Mucosa of rectum (tissue), 2 donors: ENCODE results near the gene LMAN1L.
A peak's percentile ranks its signal among the peaks of the same experiment; 100 is the strongest.
"Not testable (repeated sequence)": the region's sequence is repeated elsewhere in the genome, so short reads cannot be mapped to it uniquely, and the experiment has no call there.

Experiments
- H3K27ac ChIP-seq, 2 donors: one replicate each; pipeline ENCODE4 v1.7.0; 2013; ENCODE audit warnings: inconsistent platforms in 2 of 2, low read depth in 2 of 2, low read length in 2 of 2
- H3K27me3 ChIP-seq, 2 donors: one replicate each; pipeline ENCODE4 v1.7.0; 2013; ENCODE audit warnings: low read length in 2 of 2; ENCODE audit not compliant: control insufficient read depth in 2 of 2, insufficient read depth in 2 of 2
- H3K36me3 ChIP-seq, 2 donors: one replicate each; pipeline ENCODE4 v1.7.0; 2013; ENCODE audit warnings: low read length in 2 of 2; ENCODE audit not compliant: control insufficient read depth in 2 of 2, insufficient read depth in 2 of 2
- H3K4me1 ChIP-seq, 2 donors: one replicate each; pipeline ENCODE4 v1.7.0; 2013; ENCODE audit warnings: low read length in 2 of 2, mild to moderate bottlenecking in 1 of 2; ENCODE audit not compliant: control insufficient read depth in 2 of 2, insufficient read depth in 2 of 2
- H3K4me3 ChIP-seq, 2 donors: one replicate each; pipeline ENCODE4 v1.7.0; 2013; ENCODE audit warnings: low read length in 2 of 2
- H3K9ac ChIP-seq, 2 donors: one replicate each; pipeline ENCODE4 v1.7.0; 2013; ENCODE audit warnings: low read length in 2 of 2, low read depth in 1 of 2, mild to moderate bottlenecking in 1 of 2
- H3K9me3 ChIP-seq, 2 donors: one replicate each; pipeline ENCODE4 v1.7.0; 2013; ENCODE audit warnings: low read length in 2 of 2; ENCODE audit not compliant: control insufficient read depth in 2 of 2
- donor health status: healthy.
- donor health status: Normal muscosa, but diverticular disease.

The LMAN1L gene

DNA sequence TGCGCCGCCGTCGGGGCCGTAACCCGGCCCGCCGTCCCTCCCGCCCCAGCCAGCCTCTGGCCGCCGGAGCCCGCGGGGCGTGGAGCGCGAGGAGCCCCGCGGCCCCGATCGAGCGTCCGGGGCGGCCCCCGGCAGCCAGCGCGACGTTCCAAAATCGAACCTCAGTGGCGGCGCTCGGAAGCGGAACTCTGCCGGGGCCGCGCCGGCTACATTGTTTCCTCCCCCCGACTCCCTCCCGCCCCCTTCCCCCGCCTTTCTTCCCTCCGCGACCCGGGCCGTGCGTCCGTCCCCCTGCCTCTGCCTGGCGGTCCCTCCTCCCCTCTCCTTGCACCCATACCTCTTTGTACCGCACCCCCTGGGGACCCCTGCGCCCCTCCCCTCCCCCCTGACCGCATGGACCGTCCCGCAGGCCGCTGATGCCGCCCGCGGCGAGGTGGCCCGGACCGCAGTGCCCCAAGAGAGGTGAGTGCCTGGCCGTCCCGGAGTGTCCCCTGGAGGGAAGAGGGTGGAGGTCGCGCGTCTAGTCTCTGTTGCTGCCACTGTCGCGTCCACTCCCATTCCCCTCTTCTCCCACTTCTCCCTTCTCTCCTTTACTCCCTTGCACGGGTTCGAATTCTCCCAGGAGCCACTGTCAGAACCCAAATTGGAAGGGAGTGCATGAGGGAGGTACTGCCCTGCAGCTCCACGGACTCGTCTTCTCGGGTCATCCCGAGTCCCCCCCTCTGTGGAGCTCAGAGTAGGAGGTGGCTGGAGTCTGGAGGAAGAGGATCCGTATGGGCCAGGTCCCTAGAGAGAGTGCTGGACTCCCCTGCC lies 30.2 kb upstream of the LMAN1L start:
- Histone ChIP-seq H3K9me3 (no peaks in the 10 kb centered on the region), H3K4me3 (peak overlapping the region; percentile 67 to 90), H3K9ac (peak overlapping the region; percentile 61 to 90), H3K4me1 (peaks cover 69 to 74% of the 10 kb centered on the region in 2 donors), H3K27ac (peak overlapping the region; percentile 35 to 86), H3K36me3 (peaks cover 6 to 7% of the 10 kb centered on the region in 2 donors), H3K27me3 (no peaks in the 10 kb centered on the region)

DNA sequence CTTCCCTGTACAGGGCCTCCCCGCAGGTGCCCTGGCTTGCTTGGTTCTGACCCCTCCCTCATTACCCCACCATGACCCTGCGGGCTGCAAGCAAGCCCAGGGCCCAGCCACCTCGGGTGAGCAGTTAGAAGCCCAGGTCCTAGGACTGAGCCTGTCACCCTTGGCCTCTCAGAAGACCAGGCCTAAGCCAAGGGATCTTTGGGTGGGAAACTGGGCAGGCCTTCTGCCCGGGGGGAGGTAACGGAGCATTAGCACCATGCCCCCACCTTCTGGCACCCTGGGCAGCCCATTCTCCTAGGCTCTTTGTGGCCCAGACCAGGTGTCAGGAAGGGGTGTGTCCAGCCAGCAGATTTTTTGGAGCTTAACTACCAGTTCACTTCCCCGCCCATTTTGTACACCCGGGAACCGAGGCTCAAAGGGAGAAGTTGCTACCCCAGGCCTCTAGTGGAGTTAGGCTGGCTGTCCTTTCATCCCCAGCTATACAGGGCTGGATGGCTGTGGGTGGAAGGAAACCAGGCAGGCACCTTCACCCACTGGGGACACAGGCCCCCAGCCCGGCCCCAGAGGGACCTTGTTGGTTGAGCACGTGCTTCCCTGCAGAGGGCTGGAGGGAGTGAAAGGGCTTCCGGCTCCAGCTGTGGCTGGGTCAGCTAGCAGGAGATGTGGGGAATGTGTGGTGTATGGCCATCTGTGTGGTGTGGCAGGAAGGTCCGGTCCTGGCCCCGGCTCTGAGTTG lies 29.4 kb upstream of the LMAN1L start:
- H3K4me3 ChIP-seq, result peak overlapping the region; percentile 67 to 90
- peak overlapping the region; percentile 61 to 90 for H3K9ac ChIP-seq
- no peaks in the 10 kb centered on the region for H3K27me3 ChIP-seq
- H3K9me3 ChIP-seq, result no peaks in the 10 kb centered on the region
- H3K4me1 ChIP-seq, result peaks cover 69 to 74% of the 10 kb centered on the region in 2 donors
- H3K36me3 ChIP-seq, result peaks cover 6 to 7% of the 10 kb centered on the region in 2 donors
- H3K27ac ChIP-seq, result peak overlapping the region; percentile 35 to 86

- Histone ChIP-seq H3K36me3 (peaks cover 6 to 7% of the 10 kb centered on the region in 2 donors), H3K27ac (peak overlapping the region; percentile 35 to 86), H3K9ac (peak overlapping the region; percentile 61 to 90), H3K27me3 (no peaks in the 10 kb centered on the region), H3K4me1 (peaks cover 69 to 75% of the 10 kb centered on the region in 2 donors), H3K9me3 (no peaks in the 10 kb centered on the region), H3K4me3 (peak overlapping the region; percentile 67 to 90)
Measured at GRCh38 chr15:74783808-74784175, 28.8 kb upstream of the LMAN1L start.

GRCh38 chr15:74784426-74785193 lies 28.0 kb upstream of the LMAN1L start:
- Histone ChIP-seq H3K9me3 (no peaks in the 10 kb centered on the region), H3K36me3 (peaks cover 6 to 7% of the 10 kb centered on the region in 2 donors), H3K27me3 (no peaks in the 10 kb centered on the region), H3K4me3 (peak overlapping the region; percentile 24 to 90), H3K27ac (peak overlapping the region; percentile 67 to 86), H3K9ac (peak overlapping the region; percentile 6 to 90), H3K4me1 (peaks cover 75 to 77% of the 10 kb centered on the region in 2 donors)

- H3K4me1 ChIP-seq, result peaks cover 77 to 79% of the 10 kb centered on the region in 2 donors
- peak overlapping the region; percentile 31 to 90 for H3K4me3 ChIP-seq
- H3K36me3 ChIP-seq, result peaks cover 6 to 7% of the 10 kb centered on the region in 2 donors
- H3K27me3 ChIP-seq, result no peaks in the 10 kb centered on the region
- H3K9me3 ChIP-seq, result no peaks in the 10 kb centered on the region
- peak overlapping the region; percentile 42 to 70 for H3K9ac ChIP-seq
- peak overlapping the region; percentile 67 to 86 for H3K27ac ChIP-seq
Measured at GRCh38 chr15:74785194-74786032, 27.2 kb upstream of the LMAN1L start.

- peaks cover 76 to 79% of the 10 kb centered on the region in 2 donors for H3K4me1 ChIP-seq
- not testable (repeated sequence) for H3K27me3 ChIP-seq, H3K9me3 ChIP-seq, H3K36me3 ChIP-seq
- peak overlapping the region; percentile 16 to 20 for H3K9ac ChIP-seq
- peak overlapping the region in 1 of 2 donors; percentile 60 for H3K4me3 ChIP-seq
- peak overlapping the region; percentile 79 to 86 for H3K27ac ChIP-seq
Measured at GRCh38 chr15:74786081-74786480, 26.6 kb upstream of the LMAN1L start.

GRCh38 chr15:74786551-74787165 lies 26.0 kb upstream of the LMAN1L start:
- Histone ChIP-seq H3K4me1 (peaks cover 74 to 75% of the 10 kb centered on the region in 2 donors), H3K27ac (peak overlapping the region; percentile 79 to 86), H3K9ac (peak overlapping the region; percentile 16 to 20), H3K9me3 (no peaks in the 10 kb centered on the region), H3K27me3 (no peaks in the 10 kb centered on the region), H3K4me3 (peak overlapping the region in 1 of 2 donors; percentile 60), H3K36me3 (peaks cover 6 to 7% of the 10 kb centered on the region in 2 donors)

DNA sequence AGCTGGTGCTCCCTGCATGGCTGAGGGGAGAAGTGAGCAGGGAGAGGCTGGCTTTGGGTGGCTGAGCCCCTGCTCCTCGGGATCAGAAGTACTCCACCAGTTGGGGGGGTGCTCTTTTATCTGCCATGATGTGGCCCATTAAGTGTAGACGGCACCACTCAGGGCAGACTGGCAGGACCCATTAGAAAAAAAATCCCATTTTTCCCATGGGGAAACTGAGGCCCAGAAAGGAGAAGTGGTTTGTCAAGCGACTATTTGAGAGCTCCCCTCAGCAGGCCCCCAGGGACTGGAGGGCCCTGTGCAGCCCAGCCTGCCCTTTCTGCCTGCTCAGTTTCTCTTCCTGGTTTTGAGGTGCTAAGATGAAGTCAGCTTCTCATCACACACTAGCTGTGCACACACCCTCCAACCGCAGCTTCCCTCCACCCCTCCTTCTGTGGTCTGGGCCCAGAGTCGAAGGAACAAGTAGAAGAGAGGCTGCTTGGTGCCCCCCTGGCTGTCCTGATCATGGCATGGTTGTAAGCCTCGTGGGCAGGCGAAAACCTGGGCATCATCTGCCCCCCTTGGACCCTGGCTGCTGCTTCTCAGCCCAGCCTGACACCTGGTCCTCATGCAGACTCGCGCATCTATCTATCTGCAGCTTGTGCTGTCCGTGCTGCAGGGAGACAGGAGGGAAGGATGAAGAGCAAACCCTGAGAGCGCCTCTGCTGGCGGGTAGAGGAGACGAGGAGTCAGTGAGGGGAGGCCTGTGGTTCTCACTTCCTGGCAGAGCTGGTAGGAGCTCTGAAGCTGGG lies 25.2 kb upstream of the LMAN1L start:
- H3K4me1 ChIP-seq, result peaks cover 80 to 82% of the 10 kb centered on the region in 2 donors
- H3K36me3 ChIP-seq, result peaks cover 7 to 12% of the 10 kb centered on the region in 2 donors
- peak overlapping the region; percentile 30 to 76 for H3K9ac ChIP-seq
- H3K27ac ChIP-seq, result peak overlapping the region; percentile 79 to 86
- H3K4me3 ChIP-seq, result peak overlapping the region in 1 of 2 donors; percentile 60
- H3K27me3 ChIP-seq, result no peaks in the 10 kb centered on the region
- no peaks in the 10 kb centered on the region for H3K9me3 ChIP-seq
